BJ (cell line): ENCODE measurements around the gene CADM2. TPM values are rescaled to one million over a fixed set of nuclear protein-coding genes. Genes with fewer than 3 reads are reported as not detected.

Source experiments
- CTCF ChIA-PET: fragments of 350-600 bp; formaldehyde crosslinking; extraction: SDS; loops from one replicate; lab custom pipeline; 2021; ENCODE audit warnings: antibody characterized with exemption, inconsistent platforms; lab: Yijun Ruan, JAX
- POLR2A ChIA-PET: fragments of 300-600 bp; sonication (Branson Sonifier 250); formaldehyde crosslinking; extraction: SDS; loops from one replicate; lab custom pipeline; 2021; ENCODE audit warnings: antibody characterized with exemption; lab: Charles Lee
- DNase-seq: peaks from one replicate; pipeline ENCODE4 v3.0.0-alpha.2; 2011; ENCODE audit warnings: low read depth
- H3K27me3 ChIP-seq: 2 replicates; pipeline ENCODE4 v1.6.0; 2011; ENCODE audit warnings: low read length; ENCODE audit not compliant: control insufficient read depth, insufficient read depth
- H3K36me3 ChIP-seq: 2 replicates; pipeline ENCODE4 v1.5.1; 2011; ENCODE audit warnings: low read length; ENCODE audit not compliant: control insufficient read depth, insufficient read depth
- H3K4me3 ChIP-seq: 2 replicates; pipeline ENCODE4 v1.5.1; 2011; ENCODE audit warnings: low read depth, mild to moderate bottlenecking, control low read depth, low read length
- CTCF ChIP-seq: IDR thresholded peaks from 2 replicates; pipeline ENCODE4 v1.5.1; 2011; ENCODE audit warnings: low read depth, mild to moderate bottlenecking, control low read depth, inconsistent platforms, low read length, moderate library complexity; ENCODE audit not compliant: insufficient read depth
- polyA plus RNA-seq: library from polyadenylated mRNA; depleted of rRNA; stranded (reverse); fragments of >200 nt; gene quantifications from 2 replicates; pipeline ENCODE4 v1.2.3, GENCODE V29; 2011

CADM2 gene
- polyA plus RNA-seq, 1 experiment, result not detected

- H3K36me3 ChIP-seq, result no peaks in the 10 kb centered on the region
- no peak for TF ChIP-seq CTCF
- DNase-seq, result no peak
- ChIA-PET CTCF (interaction anchor here (0.5 kb wide), 1 partner anchor 1140 kb away, joined by 3 read pairs; no protein-coding TSS in a partner anchor), POLR2A (no interaction called here)
- no peak overlapping the region for H3K4me3 ChIP-seq
- no peaks in the 10 kb centered on the region for H3K27me3 ChIP-seq
These were observed 954.2 kb downstream of the CADM2 start for GRCh38 chr3:85912980-85913379.

GRCh38 chr3:85922374-85922773, 963.6 kb downstream of the CADM2 start:
- no peak for DNase-seq
- no peaks in the 10 kb centered on the region for H3K27me3 ChIP-seq
- no peak for TF ChIP-seq CTCF
- no peaks in the 10 kb centered on the region for H3K36me3 ChIP-seq
- H3K4me3 ChIP-seq, result no peak overlapping the region
- ChIA-PET POLR2A (no interaction called here), CTCF (no interaction called here)

GRCh38 chr3:85930718-85931117, 971.9 kb downstream of the CADM2 start:
- ChIA-PET CTCF (no interaction called here), POLR2A (no interaction called here)
- H3K27me3 ChIP-seq, result no peaks in the 10 kb centered on the region
- DNase-seq, result no peak
- no peak for TF ChIP-seq CTCF
- no peaks in the 10 kb centered on the region for H3K36me3 ChIP-seq
- no peak overlapping the region for H3K4me3 ChIP-seq

GRCh38 chr3:85933326-85933725, 974.5 kb downstream of the CADM2 start:
- no peak for TF ChIP-seq CTCF
- no peak overlapping the region for H3K4me3 ChIP-seq
- no peak for DNase-seq
- no peaks in the 10 kb centered on the region for H3K36me3 ChIP-seq
- ChIA-PET POLR2A (no interaction called here), CTCF (no interaction called here)
- H3K27me3 ChIP-seq, result no peaks in the 10 kb centered on the region

GRCh38 chr3:85935171-85935570, 976.4 kb downstream of the CADM2 start:
- POLR2A ChIA-PET, result no interaction called here
- Histone ChIP-seq H3K27me3 (no peaks in the 10 kb centered on the region), H3K4me3 (no peak overlapping the region), H3K36me3 (no peaks in the 10 kb centered on the region)
- no peak for DNase-seq
- CTCF ChIA-PET, result no interaction called here
- TF ChIP-seq CTCF, result no peak
